HG03103 (cell line): Measurements from ENCODE around the gene TUBGCP3.

ENCODE experiments used
- ATAC-seq: cut with Tn5 transposase; IDR thresholded peaks from one replicate; pipeline ENCODE4 v1.9.1; 2021; ENCODE audit warnings: low read depth; ENCODE audit not compliant: unreplicated experiment

The TUBGCP3 gene

GRCh38 chr13:112456138-112457056 is 131.6 kb downstream of the TUBGCP3 start:
- ATAC-seq: no peak

- ATAC-seq: no peak
These were observed 132.4 kb downstream of the TUBGCP3 start for GRCh38 chr13:112455476-112456059.

GRCh38 chr13:112454648-112455334 is 133.2 kb downstream of the TUBGCP3 start:
- ATAC-seq: no peak

- no peak for ATAC-seq
These were observed 133.9 kb downstream of the TUBGCP3 start for GRCh38 chr13:112453874-112454647.

GRCh38 chr13:112453207-112453829 is 134.6 kb downstream of the TUBGCP3 start:
- no peak for ATAC-seq

- no peak for ATAC-seq
These were observed 135.4 kb downstream of the TUBGCP3 start for GRCh38 chr13:112452380-112453206.

GRCh38 chr13:112451512-112452379 is 136.2 kb downstream of the TUBGCP3 start:
- ATAC-seq: no peak

- ATAC-seq: no peak
These were observed 137.1 kb downstream of the TUBGCP3 start for GRCh38 chr13:112450904-112451240.

GRCh38 chr13:112450118-112450903 is 137.6 kb downstream of the TUBGCP3 start:
- no peak for ATAC-seq

GRCh38 chr13:112449545-112449930 is 138.4 kb downstream of the TUBGCP3 start:
- no peak for ATAC-seq

GRCh38 chr13:112448621-112449544 is 139.1 kb downstream of the TUBGCP3 start:
- ATAC-seq: no peak

GRCh38 chr13:112447761-112448603 is 140.0 kb downstream of the TUBGCP3 start:
- no peak for ATAC-seq

GRCh38 chr13:112447306-112447705 is 140.6 kb downstream of the TUBGCP3 start:
- no peak for ATAC-seq

GRCh38 chr13:112446867-112447266 is 141.1 kb downstream of the TUBGCP3 start:
- ATAC-seq: no peak

GRCh38 chr13:112446347-112446861 is 141.5 kb downstream of the TUBGCP3 start:
- ATAC-seq: no peak
